ENCODE results near the gene ZNF554.
"Not testable (repeated sequence)": the region's sequence is repeated elsewhere in the genome, so short reads cannot be mapped to it uniquely, and the experiment has no call there.

The ZNF554 gene

DNA sequence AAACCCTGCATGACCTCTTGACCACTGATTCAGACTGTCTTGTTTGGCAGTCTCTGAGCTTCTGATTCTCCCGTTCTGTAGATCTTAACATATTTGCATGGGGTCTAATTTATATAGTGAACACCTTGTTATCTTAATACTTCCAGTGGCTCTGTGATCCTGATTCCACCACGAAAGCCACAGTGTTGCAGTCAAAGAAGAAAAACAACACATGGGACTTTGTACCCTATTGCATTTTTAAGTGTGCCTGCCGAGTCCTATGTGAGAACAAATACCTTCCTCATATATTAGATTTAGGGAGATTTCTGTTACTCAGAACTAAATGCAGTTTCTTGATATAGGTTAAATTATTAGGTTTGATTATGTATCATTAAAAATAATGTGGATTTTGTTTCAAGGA is 35.2 kb downstream of the ZNF554 start:
- in situ Hi-C loops (cut with MboI; ENCODE audit: low pct_unique_long_range_greater_than_20kb, low sequenced_read_pairs), result no loop called here
- no peak for DNase-seq

GRCh38 chr19:2856457-2857050 is 36.9 kb downstream of the ZNF554 start:
- peak; percentile 77 for DNase-seq
- in situ Hi-C loops (cut with MboI; ENCODE audit: low pct_unique_long_range_greater_than_20kb, low sequenced_read_pairs), result no loop called here

GRCh38 chr19:2858864-2859263 is 39.2 kb downstream of the ZNF554 start:
- no peak for DNase-seq
- in situ Hi-C loops (cut with MboI; ENCODE audit: low pct_unique_long_range_greater_than_20kb, low sequenced_read_pairs), result no loop called here

GRCh38 chr19:2863816-2864215 is 44.1 kb downstream of the ZNF554 start:
- no peak for DNase-seq
- in situ Hi-C loops (cut with MboI; ENCODE audit: low pct_unique_long_range_greater_than_20kb, low sequenced_read_pairs), result no loop called here

- no peak for DNase-seq
- in situ Hi-C loops (cut with MboI; ENCODE audit: low pct_unique_long_range_greater_than_20kb, low sequenced_read_pairs), result no loop called here
Observed at GRCh38 chr19:2865334-2866100, 45.8 kb downstream of the ZNF554 start.

- in situ Hi-C loops (cut with MboI; ENCODE audit: low pct_unique_long_range_greater_than_20kb, low sequenced_read_pairs), result no loop called here
- no peak for DNase-seq
Observed at GRCh38 chr19:2866495-2867024, 46.9 kb downstream of the ZNF554 start.

- in situ Hi-C loops (cut with MboI; ENCODE audit: low pct_unique_long_range_greater_than_20kb, low sequenced_read_pairs), result no loop called here
- no peak for DNase-seq
Observed at GRCh38 chr19:2867025-2867991, 47.6 kb downstream of the ZNF554 start, which contains the start of gene ZNF556. Gene ZNF556 (plus strand): TSS chr19:2867335. CDS start chr19:2867422, 87 bp downstream.

- in situ Hi-C loops (cut with MboI; ENCODE audit: low pct_unique_long_range_greater_than_20kb, low sequenced_read_pairs), result no loop called here
- no peak for DNase-seq
Observed at GRCh38 chr19:2869618-2870017, 50.0 kb downstream of the ZNF554 start.

- peak; percentile 64 for DNase-seq
- in situ Hi-C loops (cut with MboI; ENCODE audit: low pct_unique_long_range_greater_than_20kb, low sequenced_read_pairs), result not testable (repeated sequence)
Observed at GRCh38 chr19:2872175-2872574, 52.5 kb downstream of the ZNF554 start.

- DNase-seq, result no peak
- in situ Hi-C loops (cut with MboI; ENCODE audit: low pct_unique_long_range_greater_than_20kb, low sequenced_read_pairs), result no loop called here
Observed at GRCh38 chr19:2877398-2878331, 58.0 kb downstream of the ZNF554 start.

DNA sequence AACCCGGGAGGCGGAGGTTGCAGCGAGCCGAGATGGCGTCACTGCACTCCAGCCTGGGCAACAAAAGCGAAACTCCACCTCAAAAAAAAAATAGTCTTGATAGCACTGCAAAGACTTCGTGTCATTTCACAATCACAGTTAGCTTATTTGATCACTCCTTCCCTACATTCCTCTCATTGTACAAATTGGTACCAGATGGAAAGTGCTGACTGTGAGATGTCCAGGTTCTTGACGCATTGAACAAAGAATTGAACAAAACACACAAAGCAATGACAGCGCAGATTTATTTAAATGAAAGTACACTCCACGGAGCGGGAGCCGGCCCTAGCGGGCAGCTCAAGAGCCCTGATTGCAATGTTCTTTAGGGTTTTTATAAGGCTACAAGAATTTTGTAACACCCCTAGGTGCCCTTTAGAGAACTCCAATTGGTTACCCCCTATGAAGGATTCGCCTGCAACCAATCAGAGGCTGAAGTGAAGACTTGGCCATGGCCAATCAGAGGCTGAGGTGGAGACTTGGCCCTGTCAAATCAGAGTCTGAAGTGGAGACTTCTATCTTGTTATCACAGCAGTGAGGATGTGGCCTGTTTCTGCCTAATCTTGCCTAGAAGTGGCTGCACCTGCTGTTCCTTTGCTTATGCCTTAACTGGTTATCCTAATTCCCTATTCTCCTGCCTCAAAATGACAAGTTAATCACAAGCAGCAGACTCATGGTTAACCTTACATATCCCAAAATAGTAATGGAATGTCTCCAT is 64.2 kb downstream of the ZNF554 start:
- in situ Hi-C loops (cut with MboI; ENCODE audit: low pct_unique_long_range_greater_than_20kb, low sequenced_read_pairs), result no loop called here
- no peak for DNase-seq

DNA sequence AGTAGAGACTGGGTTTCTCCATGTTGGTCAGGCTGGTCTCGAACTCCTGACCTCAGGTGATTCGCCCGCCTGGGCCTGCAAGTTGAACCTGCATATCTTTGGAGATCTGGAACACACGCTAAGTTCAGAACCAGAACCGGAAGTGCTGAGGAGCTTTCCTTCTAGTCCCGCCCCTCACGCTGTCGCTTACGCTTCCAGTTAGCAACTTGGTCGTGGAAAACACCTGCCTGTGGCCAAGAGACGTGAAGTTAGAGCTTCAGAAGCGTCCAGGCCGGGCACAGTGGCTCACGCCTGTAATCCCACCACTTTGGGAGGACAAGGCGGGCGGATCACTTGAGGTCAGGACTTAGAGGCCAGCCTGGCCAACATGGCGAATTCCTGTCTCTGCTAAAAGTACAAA is 66.1 kb downstream of the ZNF554 start:
- no peak for DNase-seq
- in situ Hi-C loops (cut with MboI; ENCODE audit: low pct_unique_long_range_greater_than_20kb, low sequenced_read_pairs), result no loop called here
